HepG2 (cell line): Measurements from ENCODE around the gene CHID1. TPM values are rescaled to one million over a fixed set of nuclear protein-coding genes. Genes with fewer than 3 reads are reported as not detected.
A peak's percentile ranks its signal among the peaks of the same experiment; 100 is the strongest.

Source experiments
- ETV6 ChIP-seq: sonication (generic); formaldehyde crosslinking; conservative IDR thresholded peaks from 2 replicates; pipeline ENCODE4 v1.4.0; 2020; ENCODE audit warnings: missing genetic modification reagents
- HMGXB4 ChIP-seq, 2 experiments: sonication (generic) in 1 of 2; formaldehyde crosslinking in 1 of 2; IDR thresholded peaks; 2 replicates each; pipeline versions ENCODE4 v1.4.0 to v1.6.1; 2018 to 2020; ENCODE audit warnings: missing genetic modification reagents in 2 of 2, borderline replicate concordance in 1 of 2, low read depth in 1 of 2, mild to moderate bottlenecking in 1 of 2, missing biosample characterization in 1 of 2
- MXI1 ChIP-seq: IDR thresholded peaks from 3 replicates; pipeline ENCODE4 v1.6.1; 2012; ENCODE audit warnings: low read depth, low read length, inconsistent platforms, borderline replicate concordance
- POLR2AphosphoS5 ChIP-seq: IDR thresholded peaks from 2 replicates; pipeline ENCODE4 v1.6.1; 2012; ENCODE audit warnings: low read depth, low read length
- POLR2G ChIP-seq: fragments of 200-400 bp; formaldehyde crosslinking; IDR thresholded peaks from 2 replicates; pipeline ENCODE4 v1.6.1; 2018; ENCODE audit warnings: mild to moderate bottlenecking, low read depth, low read length, moderate library complexity
- REST ChIP-seq, 2 experiments: IDR thresholded peaks; 2 replicates each; pipeline ENCODE4 v1.6.1; 2011 to 2012; ENCODE audit warnings: low read length in 2 of 2, borderline replicate concordance in 1 of 2, low read depth in 1 of 2, mild to moderate bottlenecking in 1 of 2, moderate library complexity in 1 of 2
- SYNCRIP ChIP-seq: fragments of 200-400 bp; formaldehyde crosslinking; IDR thresholded peaks from 2 replicates; pipeline ENCODE4 v1.6.1; 2018; ENCODE audit warnings: mild to moderate bottlenecking, low read depth, low read length; ENCODE audit not compliant: insufficient read depth
- ZHX1 ChIP-seq: sonication (generic); formaldehyde crosslinking; IDR thresholded peaks from 2 replicates; pipeline ENCODE4 v1.8.1; 2022; ENCODE audit warnings: low read depth, mild to moderate bottlenecking, missing genetic modification reagents
- ZNF12 ChIP-seq: sonication (generic); formaldehyde crosslinking; IDR thresholded peaks from 2 replicates; pipeline ENCODE4 v1.5.0; 2020; ENCODE audit warnings: missing genetic modification reagents
- ZNF136 ChIP-seq: sonication (generic); formaldehyde crosslinking; IDR thresholded peaks from 2 replicates; pipeline ENCODE4 v1.8.1; 2022; ENCODE audit warnings: low read depth, mild to moderate bottlenecking, moderate library complexity, missing genetic modification reagents
- ZNF20 ChIP-seq: sonication (generic); formaldehyde crosslinking; IDR thresholded peaks from 2 replicates; pipeline ENCODE4 v1.4.0; 2020; ENCODE audit warnings: mild to moderate bottlenecking, moderate library complexity, missing genetic modification reagents
- ZNF3 ChIP-seq: IDR thresholded peaks from 2 replicates; pipeline ENCODE4 v1.7.0; 2017; ENCODE audit warnings: inconsistent platforms
- ZNF350 ChIP-seq: sonication (generic); formaldehyde crosslinking; IDR thresholded peaks from 2 replicates; pipeline ENCODE4 v1.4.0; 2020; ENCODE audit warnings: mild to moderate bottlenecking, low read depth, missing genetic modification reagents, borderline replicate concordance
- ZNF530 ChIP-seq: sonication (generic); formaldehyde crosslinking; IDR thresholded peaks from 2 replicates; pipeline ENCODE4 v1.5.0; 2020; ENCODE audit warnings: low read depth, mild to moderate bottlenecking, missing genetic modification reagents
- polyA plus RNA-seq, 8 experiments: library from polyadenylated mRNA; depleted of rRNA in 3 of 8; stranded (reverse) in 7 of 8; unstranded in 1 of 8; fragments of >200 nt; fragmentation: Illumina TruSeq in 4 of 8; extraction: Trizol in 4 of 8; gene quantifications; 2 replicates each; pipeline versions ENCODE4 v1.2.1 to v1.2.3, GENCODE V29; 2011 to 2016; ENCODE audit warnings: low read depth in 4 of 8, missing spikeins in 1 of 8, mixed read lengths in 1 of 8; ENCODE audit not compliant: insufficient read depth in 1 of 8
- total RNA-seq, 5 experiments: library from RNA; depleted of rRNA; stranded (reverse); fragments of >200 nt; fragmentation: Illumina TruSeq; extraction: Trizol; gene quantifications; 2 replicates each; pipeline ENCODE4 v1.2.3, GENCODE V29; 2016; ENCODE audit warnings: low read depth in 1 of 5
- TF ChIP-seq, protein P1 (sequence below): sonication (generic); formaldehyde crosslinking; IDR thresholded peaks from 2 replicates; pipeline ENCODE4 v1.4.0; 2020; ENCODE audit warnings: missing genetic modification reagents

Gene CHID1
- total and polyA plus RNA-seq, 2 of the 13 experiments (the other 11 are each of a cell fraction or from before 2014, with no cell fraction given), result 65.1 to 93.6 TPM

- TF ChIP-seq ZNF350 (CRISPR knock-in tag), result no peak
- no peak for TF ChIP-seq REST (IDR thresholded peaks at IDR 0.05; ENCODE audit: borderline replicate concordance in 1 of 2, low read depth in 1 of 2, low read length in 2 of 2)
- peak; percentile 57; the same call in 1 of the 3 replicates for TF ChIP-seq MXI1
- TF ChIP-seq ETV6 (CRISPR knock-in tag), result no peak
- TF ChIP-seq SYNCRIP, result no peak
- no peak for TF ChIP-seq POLR2G
- TF ChIP-seq ZNF3 (CRISPR knock-in tag), result no peak
- no peak for TF ChIP-seq ZNF20 (CRISPR knock-in tag)
- TF ChIP-seq ZNF136 (CRISPR knock-in tag), result no peak
- TF ChIP-seq, protein P1, sequence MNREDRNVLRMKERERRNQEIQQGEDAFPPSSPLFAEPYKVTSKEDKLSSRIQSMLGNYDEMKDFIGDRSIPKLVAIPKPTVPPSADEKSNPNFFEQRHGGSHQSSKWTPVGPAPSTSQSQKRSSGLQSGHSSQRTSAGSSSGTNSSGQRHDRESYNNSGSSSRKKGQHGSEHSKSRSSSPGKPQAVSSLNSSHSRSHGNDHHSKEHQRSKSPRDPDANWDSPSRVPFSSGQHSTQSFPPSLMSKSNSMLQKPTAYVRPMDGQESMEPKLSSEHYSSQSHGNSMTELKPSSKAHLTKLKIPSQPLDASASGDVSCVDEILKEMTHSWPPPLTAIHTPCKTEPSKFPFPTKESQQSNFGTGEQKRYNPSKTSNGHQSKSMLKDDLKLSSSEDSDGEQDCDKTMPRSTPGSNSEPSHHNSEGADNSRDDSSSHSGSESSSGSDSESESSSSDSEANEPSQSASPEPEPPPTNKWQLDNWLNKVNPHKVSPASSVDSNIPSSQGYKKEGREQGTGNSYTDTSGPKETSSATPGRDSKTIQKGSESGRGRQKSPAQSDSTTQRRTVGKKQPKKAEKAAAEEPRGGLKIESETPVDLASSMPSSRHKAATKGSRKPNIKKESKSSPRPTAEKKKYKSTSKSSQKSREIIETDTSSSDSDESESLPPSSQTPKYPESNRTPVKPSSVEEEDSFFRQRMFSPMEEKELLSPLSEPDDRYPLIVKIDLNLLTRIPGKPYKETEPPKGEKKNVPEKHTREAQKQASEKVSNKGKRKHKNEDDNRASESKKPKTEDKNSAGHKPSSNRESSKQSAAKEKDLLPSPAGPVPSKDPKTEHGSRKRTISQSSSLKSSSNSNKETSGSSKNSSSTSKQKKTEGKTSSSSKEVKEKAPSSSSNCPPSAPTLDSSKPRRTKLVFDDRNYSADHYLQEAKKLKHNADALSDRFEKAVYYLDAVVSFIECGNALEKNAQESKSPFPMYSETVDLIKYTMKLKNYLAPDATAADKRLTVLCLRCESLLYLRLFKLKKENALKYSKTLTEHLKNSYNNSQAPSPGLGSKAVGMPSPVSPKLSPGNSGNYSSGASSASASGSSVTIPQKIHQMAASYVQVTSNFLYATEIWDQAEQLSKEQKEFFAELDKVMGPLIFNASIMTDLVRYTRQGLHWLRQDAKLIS (CRISPR knock-in tag), result no peak
- TF ChIP-seq ZNF12 (CRISPR knock-in tag), result no peak
- no peak; a peak in 1 of 4 replicates for TF ChIP-seq HMGXB4 (CRISPR knock-in tag; IDR thresholded peaks at IDR 0.05; ENCODE audit: borderline replicate concordance in 1 of 2, low read depth in 1 of 2)
- TF ChIP-seq ZNF530 (CRISPR knock-in tag), result no peak
- no peak for TF ChIP-seq ZHX1 (CRISPR knock-in tag)
- TF ChIP-seq POLR2AphosphoS5, result no peak
Measured at GRCh38 chr11:844693-845644, 65.6 kb downstream of the CHID1 start (continued).
